ENCODE results near the gene TFB2M. TPM values are rescaled to one million over a fixed set of nuclear protein-coding genes. Genes with fewer than 3 reads are reported as not detected.

TFB2M gene
- polyA plus RNA-seq, 1 donor (not counting 4 experiments of a cell fraction or from before 2014, with no cell fraction given) = 28.6 TPM

DNA sequence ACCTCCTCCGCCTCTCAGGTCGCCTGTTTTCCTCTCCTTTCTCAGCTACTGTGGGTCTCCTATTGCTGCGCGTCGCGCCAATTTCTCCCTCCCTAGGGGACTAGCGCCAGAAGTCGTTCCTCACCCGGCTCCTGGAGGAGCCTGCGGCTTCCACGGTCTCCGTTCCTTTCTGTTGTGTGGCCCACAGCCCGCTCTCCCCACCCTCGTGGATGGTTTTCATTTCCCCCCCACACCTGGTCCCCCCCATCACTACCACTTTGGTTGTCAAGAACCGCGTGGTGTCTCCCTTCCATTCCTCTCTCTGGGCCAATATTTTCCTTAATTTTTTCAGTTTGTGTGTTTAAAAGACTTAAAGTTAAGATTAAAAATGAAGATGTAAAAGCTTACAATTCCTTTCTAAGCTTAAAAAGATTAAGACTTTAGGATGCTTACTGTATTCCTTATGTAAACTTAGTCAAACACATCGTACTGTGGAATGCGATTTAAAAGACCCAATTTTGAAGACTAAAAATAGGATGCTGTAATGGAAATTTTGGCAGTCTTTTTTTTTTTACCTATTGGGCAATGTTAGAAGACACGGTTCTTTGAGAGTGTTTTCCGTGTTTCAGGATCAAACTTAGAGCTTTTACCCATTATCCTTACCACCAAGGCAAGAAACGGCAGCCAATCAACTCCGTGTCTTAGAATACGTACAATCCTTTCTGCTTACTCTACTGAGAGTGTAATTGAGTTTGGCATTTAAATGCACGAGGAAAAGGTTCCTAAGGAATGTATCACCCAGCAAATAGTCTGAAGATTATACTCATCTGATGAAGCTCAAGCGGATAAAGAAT, 968 bp upstream of the TFB2M start:
- Histone ChIP-seq H3K4me2 (ENCODE audit: control insufficient read depth, extremely low read depth, insufficient read depth, low read depth, low read length) (peak overlapping the region; percentile 67), H4K20me1 (ENCODE audit: control insufficient read depth, extremely low read depth, insufficient read depth, low read length) (no peaks in the 10 kb centered on the region), H3K79me2 (ENCODE audit: control insufficient read depth, insufficient read depth, low read length) (peaks cover 74% of the 10 kb centered on the region), H3K4me1 (ENCODE audit: control insufficient read depth, extremely low read depth, insufficient read depth, low read length) (peaks cover 15% of the 10 kb centered on the region), H2AFZ (ENCODE audit: control insufficient read depth, low read length) (peak overlapping the region; percentile 80), H3K9me1 (ENCODE audit: control insufficient read depth, extremely low read depth, insufficient read depth, low read length) (no peaks in the 10 kb centered on the region), H3K4me3 (ENCODE audit: control insufficient read depth in 2 of 3, extremely low read depth in 1 of 3, insufficient read depth in 2 of 3, low read depth in 1 of 3, low read length in 3 of 3) (peak overlapping the region; percentile 97 to 99 (median 99)), H3K27ac (ENCODE audit: control insufficient read depth, insufficient read depth, low read length) (peak overlapping the region; percentile 92), H3K27me3 (ENCODE audit: control insufficient read depth, extremely low read depth, insufficient read depth, low read length) (no peaks in the 10 kb centered on the region), H3K9ac (ENCODE audit: control insufficient read depth, extremely low read depth, insufficient read depth, low read length) (peak overlapping the region; percentile 94), H3K9me3 (ENCODE audit: control insufficient read depth, low read depth, low read length) (no peaks in the 10 kb centered on the region), H3K36me3 (ENCODE audit: control insufficient read depth in 2 of 2, extremely low read depth in 1 of 2, insufficient read depth in 2 of 2, low read length in 2 of 2) (peaks cover 0 to 3% of the 10 kb centered on the region in 2 experiments)
- FAIRE-seq (no peak), DNase-seq (ENCODE audit: low read depth, low spot score) (peak; percentile 28)
- no peak for TF ChIP-seq EZH2 (IDR thresholded peaks at IDR 0.05; ENCODE audit: low read length)
- dilution Hi-C loops (cut with MboI; ENCODE audit: extremely low pct_ligation_motif_present, low sequenced_read_pairs) = no loop called here

- peaks cover 15% of the 10 kb centered on the region for H3K4me1 ChIP-seq (ENCODE audit: control insufficient read depth, extremely low read depth, insufficient read depth, low read length)
- DNase-seq (ENCODE audit: low read depth, low spot score) (no peak), FAIRE-seq (no peak)
- peaks cover 65% of the 10 kb centered on the region for H3K79me2 ChIP-seq (ENCODE audit: control insufficient read depth, insufficient read depth, low read length)
- peak overlapping the region; percentile 94 for H3K9ac ChIP-seq (ENCODE audit: control insufficient read depth, extremely low read depth, insufficient read depth, low read length)
- no peaks in the 10 kb centered on the region for H3K27me3 ChIP-seq (ENCODE audit: control insufficient read depth, extremely low read depth, insufficient read depth, low read length)
- H3K36me3 ChIP-seq (ENCODE audit: control insufficient read depth in 2 of 2, extremely low read depth in 1 of 2, insufficient read depth in 2 of 2, low read length in 2 of 2) = peaks cover 0 to 3% of the 10 kb centered on the region in 2 experiments
- TF ChIP-seq, protein P1, sequence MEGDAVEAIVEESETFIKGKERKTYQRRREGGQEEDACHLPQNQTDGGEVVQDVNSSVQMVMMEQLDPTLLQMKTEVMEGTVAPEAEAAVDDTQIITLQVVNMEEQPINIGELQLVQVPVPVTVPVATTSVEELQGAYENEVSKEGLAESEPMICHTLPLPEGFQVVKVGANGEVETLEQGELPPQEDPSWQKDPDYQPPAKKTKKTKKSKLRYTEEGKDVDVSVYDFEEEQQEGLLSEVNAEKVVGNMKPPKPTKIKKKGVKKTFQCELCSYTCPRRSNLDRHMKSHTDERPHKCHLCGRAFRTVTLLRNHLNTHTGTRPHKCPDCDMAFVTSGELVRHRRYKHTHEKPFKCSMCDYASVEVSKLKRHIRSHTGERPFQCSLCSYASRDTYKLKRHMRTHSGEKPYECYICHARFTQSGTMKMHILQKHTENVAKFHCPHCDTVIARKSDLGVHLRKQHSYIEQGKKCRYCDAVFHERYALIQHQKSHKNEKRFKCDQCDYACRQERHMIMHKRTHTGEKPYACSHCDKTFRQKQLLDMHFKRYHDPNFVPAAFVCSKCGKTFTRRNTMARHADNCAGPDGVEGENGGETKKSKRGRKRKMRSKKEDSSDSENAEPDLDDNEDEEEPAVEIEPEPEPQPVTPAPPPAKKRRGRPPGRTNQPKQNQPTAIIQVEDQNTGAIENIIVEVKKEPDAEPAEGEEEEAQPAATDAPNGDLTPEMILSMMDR (optimal IDR thresholded peaks at IDR 0.05 in 1 of 3, IDR thresholded peaks at IDR 0.05 in 1 of 3, conservative IDR thresholded peaks at IDR 0.05 in 1 of 3; ENCODE audit: extremely low read depth in 1 of 3, insufficient read depth in 2 of 3, low read length in 3 of 3) = no peak
- no peak for TF ChIP-seq EZH2 (IDR thresholded peaks at IDR 0.05; ENCODE audit: low read length)
- dilution Hi-C loops (cut with MboI; ENCODE audit: extremely low pct_ligation_motif_present, low sequenced_read_pairs) = no loop called here
- peak overlapping the region; percentile 90 for H2AFZ ChIP-seq (ENCODE audit: control insufficient read depth, low read length)
- H3K9me1 ChIP-seq (ENCODE audit: control insufficient read depth, extremely low read depth, insufficient read depth, low read length) = no peaks in the 10 kb centered on the region
- H3K27ac ChIP-seq (ENCODE audit: control insufficient read depth, insufficient read depth, low read length) = peak overlapping the region; percentile 92
- peak overlapping the region; percentile 97 to 99 (median 99) for H3K4me3 ChIP-seq (ENCODE audit: control insufficient read depth in 2 of 3, extremely low read depth in 1 of 3, insufficient read depth in 2 of 3, low read depth in 1 of 3, low read length in 3 of 3)
- H3K4me2 ChIP-seq (ENCODE audit: control insufficient read depth, extremely low read depth, insufficient read depth, low read depth, low read length) = peak overlapping the region; percentile 69
- no peaks in the 10 kb centered on the region for H4K20me1 ChIP-seq (ENCODE audit: control insufficient read depth, extremely low read depth, insufficient read depth, low read length)
- no peaks in the 10 kb centered on the region for H3K9me3 ChIP-seq (ENCODE audit: control insufficient read depth, low read depth, low read length)
These were observed 322 bp downstream of the TFB2M start for GRCh38 chr1:246565751-246566127.
